H1 (cell line): ENCODE results near the gene EGR2. TPM values are rescaled to one million over a fixed set of nuclear protein-coding genes. Genes with fewer than 3 reads are reported as not detected.
A peak's percentile ranks its signal among the peaks of the same experiment; 100 is the strongest.

Experiments
- CTCF ChIA-PET: fragments of 300-600 bp; sonication (Branson Sonifier 250); formaldehyde crosslinking; loops from one replicate; lab custom pipeline; 2021; ENCODE audit not compliant: partially characterized antibody; lab: Charles Lee
- POLR2A ChIA-PET: fragments of 300-600 bp; sonication (Branson Sonifier 250); formaldehyde crosslinking; loops from one replicate; lab custom pipeline; 2021; ENCODE audit warnings: inconsistent platforms; ENCODE audit not compliant: partially characterized antibody; lab: Charles Lee
- DNase-seq, 2 experiments: peaks; one replicate each; pipeline versions ENCODE4 v3.0.0 to v3.0.0-alpha.2; 2010 to 2022; ENCODE audit warnings: low spot score in 2 of 2, low read depth in 1 of 2, mixed read lengths in 1 of 2
- FAIRE-seq: peaks from 2 replicates; lab custom pipeline; 2011; peaks lifted over from hg19 to GRCh38; lab: Jason Lieb, UNC
- H2AFZ ChIP-seq: 2 replicates; pipeline ENCODE4 v1.8.1; 2012; ENCODE audit warnings: low read length, inconsistent platforms
- H2AK5ac ChIP-seq: 2 replicates; pipeline ENCODE4 v1.6.1; 2013; ENCODE audit warnings: low read depth, low read length
- H2BK120ac ChIP-seq: replicated peaks from 2 replicates; pipeline ENCODE3; 2013; ENCODE audit warnings: low read depth, low read length, inconsistent platforms
- H2BK12ac ChIP-seq: 2 replicates; pipeline ENCODE4 v1.6.1; 2013; ENCODE audit warnings: low read depth, low read length
- H2BK15ac ChIP-seq: 2 replicates; pipeline ENCODE4 v1.6.1; 2013; ENCODE audit warnings: low read length
- H2BK20ac ChIP-seq: 2 replicates; pipeline ENCODE4 v1.6.1; 2013; ENCODE audit warnings: low read length
- H2BK5ac ChIP-seq: 2 replicates; pipeline ENCODE4 v1.6.1; 2013; ENCODE audit warnings: low read depth, low read length
- H3K14ac ChIP-seq: 2 replicates; pipeline ENCODE4 v1.6.1; 2013; ENCODE audit warnings: inconsistent platforms; ENCODE audit not compliant: insufficient read length
- H3K18ac ChIP-seq: 2 replicates; pipeline ENCODE4 v1.6.1; 2013; ENCODE audit warnings: low read length; ENCODE audit errors: extremely low read depth
- H3K23ac ChIP-seq: 2 replicates; pipeline ENCODE4 v1.6.1; 2013; ENCODE audit warnings: inconsistent platforms; ENCODE audit not compliant: insufficient read length
- H3K23me2 ChIP-seq: 2 replicates; pipeline ENCODE4 v1.6.1; 2013; ENCODE audit warnings: low read depth, low read length
- H3K27ac ChIP-seq: 2 replicates; pipeline ENCODE4 v1.6.1; 2011; ENCODE audit warnings: low read depth, low read length, inconsistent platforms
- H3K27me3 ChIP-seq, 4 experiments: replicated peaks in 1 of 4; 1 replicate in 1 of 4; 2 replicates in 3 of 4; pipeline versions ENCODE4 v1.6.1 to v1.8.1; 2011 to 2013; ENCODE audit warnings: low read length in 3 of 4, mild to moderate bottlenecking in 3 of 4, inconsistent platforms in 2 of 4, mixed read lengths in 2 of 4, moderate library complexity in 1 of 4; ENCODE audit not compliant: control insufficient read depth in 3 of 4, insufficient read depth in 3 of 4; ENCODE audit errors: extremely low read depth in 1 of 4
- H3K36me3 ChIP-seq, 4 experiments: 2 replicates each; pipeline versions ENCODE4 v1.6.1 to v1.8.1; 2011 to 2013; ENCODE audit warnings: mild to moderate bottlenecking in 4 of 4, low read length in 3 of 4, moderate library complexity in 2 of 4, control low read depth in 1 of 4, inconsistent platforms in 1 of 4; ENCODE audit not compliant: insufficient read depth in 4 of 4, control insufficient read depth in 2 of 4
- H3K4ac ChIP-seq: replicated peaks from 2 replicates; pipeline ENCODE3; 2013; ENCODE audit warnings: low read length, low read depth, mixed read lengths, inconsistent platforms; ENCODE audit not compliant: insufficient read length
- H3K4me1 ChIP-seq, 4 experiments: replicated peaks in 1 of 4; 1 replicate in 1 of 4; 2 replicates in 3 of 4; pipeline versions ENCODE4 v1.6.1 to v1.8.1; 2011 to 2013; ENCODE audit warnings: low read length in 3 of 4, inconsistent platforms in 2 of 4, mixed read lengths in 1 of 4; ENCODE audit not compliant: insufficient read depth in 4 of 4, control insufficient read depth in 3 of 4
- H3K4me2 ChIP-seq, 2 experiments: 2 replicates each; pipeline versions ENCODE4 v1.6.1 to v1.8.1; 2011 to 2013; ENCODE audit warnings: low read depth in 2 of 2, low read length in 2 of 2, control low read depth in 1 of 2, inconsistent platforms in 1 of 2, mild to moderate bottlenecking in 1 of 2; ENCODE audit not compliant: insufficient read depth in 1 of 2
- H3K4me3 ChIP-seq, 4 experiments: fragments of 200-600, 300-600 bp in 1 of 4; sonication (generic), shearing (Covaris generic), sonication (Bioruptor Twin) in 1 of 4; 2 replicates each; pipeline versions ENCODE4 v1.5.1 to v1.8.1; 2011 to 2016; ENCODE audit warnings: low read length in 4 of 4, low read depth in 3 of 4, control low read depth in 2 of 4, inconsistent platforms in 2 of 4, mild to moderate bottlenecking in 2 of 4, mixed read lengths in 1 of 4, moderate library complexity in 1 of 4; ENCODE audit not compliant: insufficient read depth in 2 of 4; ENCODE audit errors: extremely low read depth in 1 of 4
- H3K56ac ChIP-seq: replicated peaks from 2 replicates; pipeline ENCODE3; 2013; ENCODE audit warnings: low read depth, mild to moderate bottlenecking, mixed read lengths, low read length, inconsistent platforms; ENCODE audit not compliant: insufficient read length
- H3K79me1 ChIP-seq: 2 replicates; pipeline ENCODE4 v1.6.1; 2013; ENCODE audit warnings: low read depth, low read length, control low read depth
- H3K79me2 ChIP-seq, 2 experiments: 2 replicates each; pipeline versions ENCODE4 v1.6.1 to v1.8.1; 2012 to 2013; ENCODE audit warnings: low read length in 2 of 2, mild to moderate bottlenecking in 2 of 2, inconsistent platforms in 1 of 2; ENCODE audit not compliant: insufficient read depth in 2 of 2, control insufficient read depth in 1 of 2
- H3K9ac ChIP-seq, 4 experiments: replicated peaks in 1 of 4; 1 replicate in 1 of 4; 2 replicates in 3 of 4; pipeline versions ENCODE4 v1.6.1 to v1.8.1; 2011 to 2013; ENCODE audit warnings: low read depth in 3 of 4, low read length in 3 of 4, control low read depth in 2 of 4, mild to moderate bottlenecking in 2 of 4, moderate library complexity in 2 of 4, inconsistent platforms in 1 of 4; ENCODE audit errors: extremely low read depth in 1 of 4
- H3K9me3 ChIP-seq, 2 experiments: 2 replicates each; pipeline versions ENCODE4 v1.6.1 to v1.8.1; 2012 to 2013; ENCODE audit warnings: mild to moderate bottlenecking in 2 of 2, moderate library complexity in 2 of 2, control low read depth in 1 of 2, inconsistent platforms in 1 of 2, low read depth in 1 of 2, low read length in 1 of 2, mixed read lengths in 1 of 2; ENCODE audit not compliant: insufficient read depth in 2 of 2
- H4K20me1 ChIP-seq, 2 experiments: replicated peaks in 1 of 2; 2 replicates each; pipeline versions ENCODE3 to v1.8.1; 2011 to 2013; ENCODE audit warnings: inconsistent platforms in 2 of 2, low read length in 2 of 2, mild to moderate bottlenecking in 1 of 2; ENCODE audit not compliant: insufficient read depth in 2 of 2, control insufficient read depth in 1 of 2
- H4K5ac ChIP-seq: 2 replicates; pipeline ENCODE4 v1.6.1; 2013; ENCODE audit warnings: low read length, low read depth, mixed read lengths, inconsistent platforms; ENCODE audit not compliant: insufficient read length
- H4K8ac ChIP-seq: 2 replicates; pipeline ENCODE4 v1.8.0; 2013; ENCODE audit warnings: mild to moderate bottlenecking, moderate library complexity, low read length, inconsistent platforms; ENCODE audit not compliant: insufficient read depth; ENCODE audit errors: extremely low read depth
- H4K91ac ChIP-seq: replicated peaks from 2 replicates; pipeline ENCODE3; 2013; ENCODE audit warnings: low read length, mixed read lengths, inconsistent platforms; ENCODE audit not compliant: insufficient read length
- BCL11A ChIP-seq, 2 experiments: IDR thresholded peaks; one replicate each; pipeline ENCODE4 v1.6.1; 2011; ENCODE audit warnings: low read depth in 2 of 2, low read length in 2 of 2, mild to moderate bottlenecking in 2 of 2
- CEBPB ChIP-seq: IDR thresholded peaks from 2 replicates; pipeline ENCODE4 v1.6.1; 2012; ENCODE audit warnings: low read depth, low read length
- CREB1 ChIP-seq: IDR thresholded peaks from 2 replicates; pipeline ENCODE4 v1.6.1; 2012; ENCODE audit warnings: inconsistent platforms
- EGR1 ChIP-seq: IDR thresholded peaks from 2 replicates; pipeline ENCODE4 v1.6.1; 2011; ENCODE audit warnings: low read depth, low read length, borderline replicate concordance
- HDAC2 ChIP-seq, 2 experiments: fragments of 300-600 bp in 1 of 2; sonication (generic) in 1 of 2; IDR thresholded peaks; 2 replicates each; pipeline ENCODE4 v1.6.1; 2011 to 2012; ENCODE audit warnings: low read depth in 2 of 2, low read length in 2 of 2, mild to moderate bottlenecking in 2 of 2, moderate library complexity in 2 of 2, borderline replicate concordance in 1 of 2, inconsistent platforms in 1 of 2
- HDAC6 ChIP-seq: IDR thresholded peaks from one replicate; pipeline ENCODE4 v1.7.1; 2012; ENCODE audit warnings: low read depth, mild to moderate bottlenecking, inconsistent platforms, low read length, moderate library complexity
- JUND ChIP-seq: IDR thresholded peaks from 2 replicates; pipeline ENCODE4 v1.6.1; 2011; ENCODE audit warnings: mild to moderate bottlenecking, improper control_type of control experiment, low read length
- RFX5 ChIP-seq: IDR thresholded peaks from 2 replicates; pipeline ENCODE4 v1.6.1; 2011; ENCODE audit warnings: low read depth, low read length, improper control_type of control experiment, borderline replicate concordance
- SP1 ChIP-seq: IDR thresholded peaks from 2 replicates; pipeline ENCODE4 v1.6.1; 2011; ENCODE audit warnings: low read depth, low read length
- SRF ChIP-seq: IDR thresholded peaks from 2 replicates; pipeline ENCODE4 v1.6.1; 2011; ENCODE audit warnings: mild to moderate bottlenecking, low read depth, low read length, moderate library complexity
- SUZ12 ChIP-seq: fragments of 200-600 bp; sonication (generic); IDR thresholded peaks from 2 replicates; pipeline ENCODE4 v1.6.1; 2012; ENCODE audit warnings: mild to moderate bottlenecking, inconsistent platforms, low read length, moderate library complexity, mixed read lengths
- TEAD4 ChIP-seq: IDR thresholded peaks from 2 replicates; pipeline ENCODE4 v1.6.1; 2012; ENCODE audit warnings: low read depth, low read length, inconsistent platforms, mixed read lengths
- WGBS, 2 experiments: shearing (Covaris generic) in 1 of 2; methylation state at CpG; one replicate each; pipeline versions ENCODE4 v1.1.6 to v1.1.7; 2013 to 2015; ENCODE audit warnings: low lambda C conversion rate in 2 of 2, mixed read lengths in 2 of 2, inconsistent platforms in 1 of 2, low coverage in 1 of 2, missing lambda C conversion rate in 1 of 2; ENCODE audit not compliant: insufficient replicate concordance in 2 of 2, insufficient coverage in 1 of 2, insufficient read length in 1 of 2; ENCODE audit errors: extremely low coverage in 1 of 2, missing lambda C conversion rate in 1 of 2; 5-methylcytosine and 5-hydroxymethylcytosine counted together
- polyA plus RNA-seq, 7 experiments: library from polyadenylated mRNA; depleted of rRNA in 3 of 7; stranded (reverse) in 5 of 7; unstranded in 2 of 7; fragments of >200 nt in 5 of 7; fragments of 200-250 nt in 2 of 7; gene quantifications; 1 replicate in 5 of 7; 2 replicates in 1 of 7; 4 replicates in 1 of 7; pipeline versions ENCODE4 v1.2.1 to v1.2.3, GENCODE V29; 2011 to 2013; ENCODE audit warnings: missing spikeins in 2 of 7, mixed read lengths in 2 of 7
- total RNA-seq: library from RNA; stranded (reverse); fragmentation: NEBNext Ultra II Directional; extraction: Animal tissue kit (Norgen Biotek cat#: 25700); gene quantifications from 2 replicates; pipeline ENCODE4 v1.2.1, GENCODE V29; 2021
- TF ChIP-seq, protein P1 (sequence below): IDR thresholded peaks from 2 replicates; pipeline ENCODE4 v1.6.1; 2012; ENCODE audit warnings: low read length, inconsistent platforms

Gene EGR2
- total and polyA plus RNA-seq, 2 of the 8 experiments (the other 6 are each of a cell fraction or from before 2014, with no cell fraction given): 1.3 to 2.1 TPM

DNA sequence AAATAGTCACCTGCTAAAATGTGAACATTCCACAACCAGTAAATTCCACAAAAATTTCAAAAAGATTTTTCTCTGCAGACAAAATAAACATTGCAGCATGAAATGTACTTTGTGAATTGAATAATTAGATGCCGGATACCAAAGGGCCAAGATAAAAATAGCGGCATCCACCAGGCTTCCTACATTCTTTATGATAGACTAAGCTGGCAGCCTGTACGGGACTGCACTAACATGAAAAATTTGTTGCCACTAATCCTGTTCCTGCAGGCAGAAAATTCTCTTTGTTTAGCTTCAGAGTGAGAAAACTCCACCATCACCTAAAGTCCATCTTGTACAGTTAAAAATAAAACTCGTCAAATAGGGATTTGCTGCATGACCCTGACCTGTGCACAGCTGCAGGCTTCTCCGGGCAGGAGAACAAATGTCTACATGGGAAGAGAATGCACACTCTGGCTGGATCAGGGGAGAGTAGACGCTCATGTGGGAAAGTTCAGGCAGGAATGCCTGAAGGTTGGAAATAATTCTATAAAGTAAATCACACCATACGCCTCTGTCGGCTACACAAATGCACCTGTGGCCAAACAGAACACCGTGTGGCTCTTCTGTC lies 27.2 kb downstream of the EGR2 start:
- H2BK12ac ChIP-seq: no peak overlapping the region
- no peaks in the 10 kb centered on the region for H4K20me1 ChIP-seq
- no peak overlapping the region for H2BK20ac ChIP-seq
- no peak overlapping the region for H3K4ac ChIP-seq
- H3K9me3 ChIP-seq: no peaks in the 10 kb centered on the region
- no peak overlapping the region for H3K27ac ChIP-seq
- no peak overlapping the region for H2AK5ac ChIP-seq
- H3K14ac ChIP-seq: no peak overlapping the region
- no peaks in the 10 kb centered on the region for H3K27me3 ChIP-seq
- H3K4me1 ChIP-seq: no peaks in the 10 kb centered on the region
- H2AFZ ChIP-seq: 0 out of 2 replicates have a peak overlapping the region, but pooled peaks have one; percentile 4
- no peak overlapping the region for H2BK5ac ChIP-seq
- TF ChIP-seq SRF (no peak), RFX5 (no peak), SP1 (no peak), EGR1 (no peak), TEAD4 (no peak), HDAC6 (no peak), CREB1 (no peak), CEBPB (no peak), BCL11A (IDR thresholded peaks at IDR 0.05; ENCODE audit: low read depth in 2 of 2, low read length in 2 of 2) (no peak), JUND (no peak), SUZ12 (no peak), HDAC2 (IDR thresholded peaks at IDR 0.05; ENCODE audit: borderline replicate concordance in 1 of 2, low read depth in 2 of 2, low read length in 2 of 2) (no peak)
- TF ChIP-seq, protein P1, sequence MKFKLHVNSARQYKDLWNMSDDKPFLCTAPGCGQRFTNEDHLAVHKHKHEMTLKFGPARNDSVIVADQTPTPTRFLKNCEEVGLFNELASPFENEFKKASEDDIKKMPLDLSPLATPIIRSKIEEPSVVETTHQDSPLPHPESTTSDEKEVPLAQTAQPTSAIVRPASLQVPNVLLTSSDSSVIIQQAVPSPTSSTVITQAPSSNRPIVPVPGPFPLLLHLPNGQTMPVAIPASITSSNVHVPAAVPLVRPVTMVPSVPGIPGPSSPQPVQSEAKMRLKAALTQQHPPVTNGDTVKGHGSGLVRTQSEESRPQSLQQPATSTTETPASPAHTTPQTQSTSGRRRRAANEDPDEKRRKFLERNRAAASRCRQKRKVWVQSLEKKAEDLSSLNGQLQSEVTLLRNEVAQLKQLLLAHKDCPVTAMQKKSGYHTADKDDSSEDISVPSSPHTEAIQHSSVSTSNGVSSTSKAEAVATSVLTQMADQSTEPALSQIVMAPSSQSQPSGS: no peak
- H4K8ac ChIP-seq: no peak overlapping the region
- no peak overlapping the region for H3K23ac ChIP-seq
- H3K79me2 ChIP-seq: no peaks in the 10 kb centered on the region
- H3K36me3 ChIP-seq: no peaks in the 10 kb centered on the region
- CTCF ChIA-PET: interaction anchor here (2.1 kb wide), 1 partner anchor 11 kb away, joined by 6 read pairs; no protein-coding TSS in a partner anchor
- H4K5ac ChIP-seq: no peak overlapping the region
- H3K79me1 ChIP-seq: no peaks in the 10 kb centered on the region
- POLR2A ChIA-PET: no interaction called here
- no peaks in the 10 kb centered on the region for H3K23me2 ChIP-seq
- H2BK120ac ChIP-seq: no peak overlapping the region
- DNase-seq (no peak), FAIRE-seq (no peak)
- no peak overlapping the region for H3K18ac ChIP-seq
- no peak overlapping the region for H4K91ac ChIP-seq
- H3K4me2 ChIP-seq: no peak overlapping the region
- WGBS, 2 experiments: 91% methylated on average over 9 of the region's 9 CpGs; no CpG with 5 or more reads in 1 of the 2 experiments
- H2BK15ac ChIP-seq: no peak overlapping the region
- H3K56ac ChIP-seq: no peak overlapping the region
- no peak overlapping the region; a peak in 1 of 7 replicates for H3K9ac ChIP-seq
- H3K4me3 ChIP-seq: no peak overlapping the region
